Measurements from ENCODE around the gene PTMS.

The PTMS gene

DNA sequence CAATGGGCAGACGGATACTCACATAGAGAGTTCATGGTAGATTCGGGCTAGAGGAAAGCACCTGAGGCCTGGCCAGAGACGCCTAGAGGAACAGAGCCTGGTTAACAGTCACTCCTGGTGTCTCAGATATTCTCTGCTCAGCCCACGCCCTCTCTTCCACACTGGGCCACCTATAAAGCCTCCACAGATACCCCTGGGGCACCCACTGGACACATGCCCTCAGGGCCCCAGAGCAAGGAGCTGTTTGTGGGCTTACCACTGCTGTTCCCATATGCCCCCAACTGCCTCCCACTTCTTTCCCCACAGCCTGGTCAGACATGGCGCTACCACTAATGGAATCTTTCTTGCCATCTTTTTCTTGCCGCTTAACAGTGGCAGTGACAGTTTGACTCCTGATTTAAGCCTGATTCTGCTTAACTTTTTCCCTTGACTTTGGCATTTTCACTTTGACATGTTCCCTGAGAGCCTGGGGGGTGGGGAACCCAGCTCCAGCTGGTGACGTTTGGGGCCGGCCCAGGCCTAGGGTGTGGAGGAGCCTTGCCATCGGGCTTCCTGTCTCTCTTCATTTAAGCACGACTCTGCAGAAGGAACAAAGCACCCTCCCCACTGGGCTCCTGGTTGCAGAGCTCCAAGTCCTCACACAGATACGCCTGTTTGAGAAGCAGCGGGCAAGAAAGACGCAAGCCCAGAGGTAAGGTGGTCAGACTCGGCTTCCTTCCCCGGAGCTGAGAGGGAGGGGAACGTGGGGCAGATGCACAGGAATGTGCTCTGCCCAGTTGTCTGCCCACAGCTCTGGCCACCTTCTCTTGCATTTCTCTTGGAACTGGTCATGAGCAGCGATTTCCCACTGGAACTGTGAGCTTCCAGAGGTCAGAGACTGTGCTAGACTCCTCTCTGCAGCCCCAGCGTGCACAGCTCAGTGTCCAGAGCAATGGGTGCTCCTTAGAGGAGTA lies 23.1 kb downstream of the PTMS start, which contains the start of gene CD4:
Gene CD4, plus strand, starts transcription at position 557 of the 953 bp plus-strand sequence. CDS start 10,611 bp downstream, outside the sequence.
- DNase-seq (ENCODE audit: low read depth in 2 of 2) = no peak

DNA sequence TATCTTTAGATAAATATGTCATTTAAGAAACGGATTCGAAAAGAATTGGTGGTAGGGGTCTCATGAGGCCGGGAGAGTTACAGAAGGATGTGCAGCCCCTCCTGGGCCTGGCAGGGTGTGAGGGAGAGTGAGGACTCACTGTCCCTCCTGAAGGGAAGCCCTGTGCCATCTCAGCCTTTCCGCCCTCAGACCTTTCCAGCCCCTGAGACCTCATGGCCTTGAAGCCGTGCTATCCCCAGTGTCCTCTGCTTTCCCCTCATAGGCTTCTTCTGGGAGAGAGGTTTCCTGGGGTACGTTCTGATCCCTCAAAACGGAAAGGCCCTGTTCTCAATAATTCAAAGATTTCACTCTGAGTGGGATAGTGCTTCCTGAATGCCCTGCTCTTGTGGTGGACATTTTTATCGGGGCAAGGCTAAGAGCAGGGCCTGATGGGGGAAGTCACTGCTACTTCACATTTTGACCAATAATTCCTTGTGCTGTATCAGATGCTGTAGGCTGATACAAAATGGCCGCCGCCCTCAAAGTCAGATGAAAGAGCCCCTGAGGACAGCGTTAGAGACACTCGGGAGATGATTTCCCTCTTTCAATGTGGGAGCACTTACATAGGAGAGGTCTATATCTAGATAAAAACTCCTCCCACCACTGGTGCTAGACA lies 24.5 kb downstream of the PTMS start:
- DNase-seq (ENCODE audit: low read depth in 2 of 2) = no peak

DNA sequence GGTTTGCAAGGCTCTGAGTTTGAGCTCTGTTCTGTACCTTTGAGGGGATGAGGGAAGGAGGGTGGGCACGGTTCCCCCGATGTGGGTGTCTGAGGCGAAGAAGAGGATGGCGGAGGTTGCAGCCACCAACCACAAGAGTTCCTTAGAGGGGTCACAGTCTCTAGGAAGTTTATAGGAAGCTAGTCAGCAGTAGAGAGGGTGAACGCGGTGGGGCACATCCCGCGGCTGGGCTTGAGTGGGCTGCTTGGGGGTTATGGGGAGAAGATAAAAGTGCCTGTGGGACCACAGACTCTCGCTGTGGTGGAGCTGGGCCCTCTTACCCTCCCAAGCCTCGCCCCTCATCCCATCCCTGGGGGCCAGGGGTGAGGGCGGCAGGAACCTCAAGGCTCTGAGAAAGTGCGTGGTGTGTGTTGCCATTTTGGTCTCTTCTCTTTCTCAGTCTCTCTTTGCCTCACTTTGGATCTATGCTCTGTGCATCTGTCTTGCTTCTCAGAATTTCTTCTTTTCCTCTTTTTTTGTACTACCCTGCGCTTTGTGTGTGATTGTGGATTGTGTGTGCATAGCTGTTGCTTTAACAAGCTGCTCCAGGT lies 25.9 kb downstream of the PTMS start:
- DNase-seq (ENCODE audit: low read depth in 2 of 2) = no peak

DNA sequence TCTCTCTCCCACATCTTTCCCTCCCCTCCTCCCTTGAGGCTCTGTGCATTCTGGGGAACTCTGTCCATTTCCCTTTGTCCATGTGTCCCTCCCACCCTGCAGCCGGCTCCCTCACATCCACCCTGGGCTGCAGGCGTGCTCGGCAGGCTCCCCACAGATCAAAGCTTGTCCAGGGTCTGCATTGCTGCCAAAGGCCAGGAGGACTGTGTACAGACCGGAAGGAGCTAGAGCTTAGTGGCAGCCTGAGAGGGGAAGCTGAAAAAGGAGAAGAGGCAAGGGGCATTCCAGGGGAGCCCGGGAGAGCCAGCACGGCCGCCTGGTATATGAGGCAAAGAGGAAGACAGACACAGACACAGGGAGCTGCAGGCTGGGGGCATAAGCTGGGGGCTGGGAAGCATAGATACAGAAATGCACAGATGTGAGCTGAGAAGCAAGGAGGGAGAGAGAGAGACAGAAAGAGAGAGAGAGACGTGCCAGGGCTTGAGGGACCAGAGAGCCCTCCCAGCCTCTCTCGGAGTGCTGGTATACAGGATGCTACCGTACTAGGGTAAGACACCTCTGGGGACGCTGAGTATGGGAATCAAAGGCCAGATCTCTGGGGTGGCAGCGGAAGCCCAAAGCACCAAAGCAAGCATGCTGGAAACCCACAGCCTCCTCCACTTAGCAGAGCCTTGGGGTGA lies 26.5 kb downstream of the PTMS start:
- no peak for DNase-seq (ENCODE audit: low read depth in 2 of 2)

DNA sequence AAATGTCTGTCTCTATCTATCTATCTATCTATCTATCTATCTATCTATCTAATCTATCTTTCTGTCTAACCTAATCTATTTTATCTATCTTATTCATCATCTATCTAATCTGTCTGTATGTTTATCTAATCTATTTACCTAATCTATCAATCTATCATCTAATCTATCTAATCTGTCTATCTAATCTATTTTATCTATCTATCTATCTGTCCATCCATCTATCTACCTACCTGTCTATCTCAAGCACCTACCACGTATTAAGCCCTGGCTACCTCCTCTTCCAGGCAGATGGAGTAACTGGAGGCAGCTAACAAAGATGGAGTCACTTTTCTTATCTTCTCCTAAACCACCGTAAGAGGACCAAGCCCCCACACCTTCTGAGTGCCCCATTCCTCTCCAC lies 28.9 kb downstream of the PTMS start:
- no peak for DNase-seq (ENCODE audit: low read depth in 2 of 2)

DNA sequence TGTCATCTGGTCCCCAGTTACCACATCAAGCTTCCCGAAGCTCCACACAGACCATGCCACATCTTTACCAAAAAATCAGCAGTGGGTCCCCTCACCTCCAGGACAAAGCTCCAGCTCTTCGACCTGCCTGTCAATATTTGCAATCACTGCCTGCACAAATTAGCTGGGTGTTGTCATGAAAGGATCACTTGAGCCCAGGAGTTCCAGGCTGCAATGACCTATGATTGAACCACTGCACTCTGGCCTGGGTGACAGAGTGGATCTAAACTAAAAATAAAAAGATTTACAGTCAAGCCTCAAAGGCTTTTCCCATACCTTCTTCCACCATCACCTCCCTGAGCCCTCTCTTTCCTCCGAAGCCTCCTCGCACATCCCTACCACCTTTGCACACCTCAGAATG lies 30.4 kb downstream of the PTMS start:
- DNase-seq (ENCODE audit: low read depth in 2 of 2) = no peak

DNA sequence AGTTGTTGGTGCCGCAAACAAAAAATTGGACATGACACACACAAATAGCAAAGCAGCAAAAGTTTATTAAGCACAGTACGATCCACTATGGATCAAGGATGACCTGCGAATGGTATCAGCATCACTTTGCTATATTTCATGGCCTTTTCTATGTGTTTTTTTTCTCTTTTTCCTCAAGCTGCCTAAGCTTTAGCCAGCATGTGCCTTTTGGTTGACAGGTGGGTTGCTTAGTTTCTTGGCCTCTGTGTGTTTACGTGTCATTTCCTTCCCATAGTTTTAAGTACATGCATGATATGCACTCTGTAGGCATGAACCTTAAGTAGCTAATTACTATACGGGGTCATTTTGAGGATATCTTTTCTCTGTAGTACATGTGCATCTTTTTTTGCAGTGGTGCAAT lies 33.0 kb downstream of the PTMS start:
- DNase-seq (ENCODE audit: low read depth in 2 of 2) = no peak

DNA sequence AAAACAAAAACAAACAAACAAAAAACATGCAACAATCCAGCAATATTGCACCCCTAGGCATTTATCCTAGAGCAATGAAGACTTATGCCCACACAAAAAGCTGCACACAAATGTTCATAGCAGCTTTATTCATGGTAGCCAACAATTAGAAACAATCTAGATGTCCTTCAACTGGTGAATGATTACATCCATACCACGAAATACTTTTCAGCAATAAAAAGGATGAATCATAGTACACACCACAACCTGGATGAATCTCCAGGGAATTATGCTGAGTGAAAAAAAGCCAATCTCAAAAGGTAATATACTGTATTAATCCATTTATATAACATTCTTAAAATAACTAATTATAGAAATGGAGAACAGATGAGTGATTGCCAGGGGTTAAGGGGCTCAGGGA lies 41.0 kb downstream of the PTMS start:
- no peak for DNase-seq (ENCODE audit: low read depth in 2 of 2)

DNA sequence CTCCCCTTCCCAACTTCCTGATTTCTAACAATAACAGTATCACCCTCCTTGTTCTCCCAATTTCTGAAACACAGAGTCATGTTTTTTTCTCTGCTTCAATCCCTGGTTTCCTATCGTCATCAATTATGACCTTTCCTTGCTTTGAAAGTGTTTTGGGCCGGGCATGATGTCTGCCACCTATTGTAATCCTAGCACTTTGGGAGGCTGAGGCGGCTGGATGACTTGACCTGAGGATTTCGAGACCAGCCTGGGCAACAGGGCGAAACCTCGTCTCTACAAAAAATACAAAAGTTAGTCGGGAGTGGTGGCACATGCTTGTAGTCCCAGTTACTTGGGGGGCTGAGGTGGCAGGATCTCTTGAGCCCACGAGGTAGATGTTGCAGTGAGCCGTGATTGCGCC lies 42.9 kb downstream of the PTMS start:
- no peak for DNase-seq (ENCODE audit: low read depth in 2 of 2)

DNA sequence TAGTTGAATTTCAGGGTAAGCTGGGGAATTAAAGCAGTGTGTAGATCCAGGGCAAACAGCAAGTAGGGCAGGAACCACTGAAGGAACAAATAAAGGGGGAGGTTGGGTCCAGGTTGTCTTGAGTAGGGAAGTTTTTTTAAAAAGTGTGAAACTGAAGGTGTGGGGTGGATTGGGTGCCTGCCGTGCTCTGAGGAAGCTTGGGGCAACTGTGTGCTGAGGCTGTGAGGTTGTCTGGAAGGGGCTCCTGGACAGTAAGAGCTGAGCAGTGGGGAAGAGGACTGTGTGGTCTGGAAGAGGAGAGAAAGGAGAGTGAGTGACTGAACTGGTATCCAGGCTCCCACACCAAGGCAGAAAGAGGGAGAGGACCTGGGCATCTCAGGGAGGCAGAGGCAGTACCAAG lies 44.6 kb downstream of the PTMS start:
- DNase-seq (ENCODE audit: low read depth in 2 of 2) = no peak

DNA sequence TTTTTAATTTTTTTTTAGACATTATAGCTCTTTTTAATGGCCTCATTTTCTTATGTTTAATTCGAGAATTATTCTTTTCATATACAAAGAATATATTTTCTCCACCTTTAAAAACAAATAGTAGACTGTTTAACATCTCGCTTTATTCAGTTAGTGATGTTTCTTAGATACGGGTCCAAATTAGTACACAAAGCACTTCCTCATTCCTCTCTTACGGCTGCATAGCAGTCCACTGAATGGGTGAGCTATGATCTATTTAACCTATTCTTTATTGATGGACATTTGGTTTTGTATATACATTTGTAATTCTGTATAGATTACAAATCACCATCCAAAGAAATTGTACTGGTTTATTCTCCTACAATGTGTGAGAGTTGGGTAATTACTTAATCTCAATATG lies 47.2 kb downstream of the PTMS start:
- DNase-seq (ENCODE audit: low read depth in 2 of 2) = no peak

DNA sequence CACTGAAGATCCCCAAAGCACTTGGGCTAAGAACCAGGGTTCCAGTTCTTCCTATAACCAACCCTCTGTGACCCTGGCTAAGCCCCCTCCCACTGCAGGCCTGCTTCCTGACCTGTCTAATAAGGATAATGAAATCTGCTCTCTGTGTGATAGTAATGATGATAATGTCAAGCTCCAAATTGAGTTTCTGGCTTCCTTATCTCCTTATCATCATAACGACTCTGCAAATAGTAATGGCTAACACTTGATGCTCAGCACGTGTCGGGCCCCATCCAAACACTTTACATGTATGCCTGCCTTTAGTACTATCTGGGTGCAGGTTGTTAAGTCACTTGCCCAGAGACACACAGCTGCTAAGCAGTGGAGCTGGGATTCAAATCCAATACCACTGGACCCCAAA lies 50.4 kb downstream of the PTMS start:
- no peak for DNase-seq (ENCODE audit: low read depth in 2 of 2)

DNA sequence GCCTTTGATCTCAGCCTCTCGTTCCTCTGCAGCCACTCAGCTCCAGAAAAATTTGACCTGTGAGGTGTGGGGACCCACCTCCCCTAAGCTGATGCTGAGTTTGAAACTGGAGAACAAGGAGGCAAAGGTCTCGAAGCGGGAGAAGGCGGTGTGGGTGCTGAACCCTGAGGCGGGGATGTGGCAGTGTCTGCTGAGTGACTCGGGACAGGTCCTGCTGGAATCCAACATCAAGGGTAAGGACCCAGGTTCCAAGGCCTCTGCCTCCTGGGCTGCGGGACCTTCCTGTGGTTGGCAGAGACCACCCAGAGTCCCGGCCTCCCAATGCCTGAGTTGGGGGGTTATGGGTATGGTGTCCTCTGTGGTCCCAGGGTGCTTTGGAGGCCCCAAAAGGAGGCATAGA lies 50.9 kb downstream of the PTMS start:
- no peak for DNase-seq (ENCODE audit: low read depth in 2 of 2)

DNA sequence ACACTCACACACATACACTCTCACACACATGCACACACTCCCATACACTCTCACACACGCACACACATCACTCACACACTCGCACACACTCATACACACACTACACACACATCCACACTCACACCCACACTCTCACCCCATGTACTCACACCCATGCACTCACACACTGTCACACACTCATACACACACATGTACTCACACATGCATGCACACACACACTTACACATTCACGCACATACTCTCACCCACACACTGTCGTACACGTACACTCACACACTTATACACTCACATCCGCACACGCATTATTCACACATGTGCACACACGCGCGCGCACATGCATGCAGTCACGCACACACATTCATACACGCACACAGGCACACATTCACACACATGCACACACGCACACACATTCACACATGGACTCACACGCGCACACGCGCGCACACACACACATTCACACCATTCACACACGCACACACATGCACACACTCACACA lies 51.5 kb downstream of the PTMS start:
- no peak for DNase-seq (ENCODE audit: low read depth in 2 of 2)

DNA sequence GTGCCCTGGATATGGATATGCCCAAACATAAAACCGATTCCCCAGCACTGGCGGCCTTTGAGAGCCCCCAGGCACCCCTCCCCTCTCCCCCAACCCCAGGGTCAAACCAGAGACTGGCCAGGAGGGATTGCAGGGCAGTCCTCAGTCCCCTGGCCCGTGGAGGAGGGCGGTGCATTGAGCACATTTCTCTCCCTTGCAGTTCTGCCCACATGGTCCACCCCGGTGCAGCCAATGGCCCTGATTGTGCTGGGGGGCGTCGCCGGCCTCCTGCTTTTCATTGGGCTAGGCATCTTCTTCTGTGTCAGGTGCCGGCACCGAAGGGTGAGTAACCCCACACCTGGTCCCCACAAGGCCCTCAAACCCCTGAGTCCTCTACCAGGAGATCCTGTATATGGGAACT lies 52.1 kb downstream of the PTMS start:
- DNase-seq (ENCODE audit: low read depth in 2 of 2) = no peak

DNA sequence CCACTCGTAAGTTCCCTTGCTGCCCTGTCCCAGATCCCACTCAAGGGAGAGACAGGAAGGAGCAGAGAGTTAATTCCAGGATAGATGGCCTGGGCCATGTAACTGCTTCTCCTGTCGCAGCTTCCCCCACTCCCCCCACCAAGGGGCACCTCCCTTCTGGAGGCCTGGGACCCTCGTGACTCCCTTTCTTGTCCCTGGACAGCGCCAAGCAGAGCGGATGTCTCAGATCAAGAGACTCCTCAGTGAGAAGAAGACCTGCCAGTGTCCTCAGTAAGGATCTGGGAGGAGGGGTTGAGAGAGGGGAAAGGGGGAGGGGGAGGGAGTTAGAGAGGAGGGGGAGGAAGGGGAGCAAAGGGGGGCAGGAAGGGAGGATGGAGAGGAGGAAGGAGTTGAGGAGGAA lies 52.5 kb downstream of the PTMS start:
- no peak for DNase-seq (ENCODE audit: low read depth in 2 of 2)

DNA sequence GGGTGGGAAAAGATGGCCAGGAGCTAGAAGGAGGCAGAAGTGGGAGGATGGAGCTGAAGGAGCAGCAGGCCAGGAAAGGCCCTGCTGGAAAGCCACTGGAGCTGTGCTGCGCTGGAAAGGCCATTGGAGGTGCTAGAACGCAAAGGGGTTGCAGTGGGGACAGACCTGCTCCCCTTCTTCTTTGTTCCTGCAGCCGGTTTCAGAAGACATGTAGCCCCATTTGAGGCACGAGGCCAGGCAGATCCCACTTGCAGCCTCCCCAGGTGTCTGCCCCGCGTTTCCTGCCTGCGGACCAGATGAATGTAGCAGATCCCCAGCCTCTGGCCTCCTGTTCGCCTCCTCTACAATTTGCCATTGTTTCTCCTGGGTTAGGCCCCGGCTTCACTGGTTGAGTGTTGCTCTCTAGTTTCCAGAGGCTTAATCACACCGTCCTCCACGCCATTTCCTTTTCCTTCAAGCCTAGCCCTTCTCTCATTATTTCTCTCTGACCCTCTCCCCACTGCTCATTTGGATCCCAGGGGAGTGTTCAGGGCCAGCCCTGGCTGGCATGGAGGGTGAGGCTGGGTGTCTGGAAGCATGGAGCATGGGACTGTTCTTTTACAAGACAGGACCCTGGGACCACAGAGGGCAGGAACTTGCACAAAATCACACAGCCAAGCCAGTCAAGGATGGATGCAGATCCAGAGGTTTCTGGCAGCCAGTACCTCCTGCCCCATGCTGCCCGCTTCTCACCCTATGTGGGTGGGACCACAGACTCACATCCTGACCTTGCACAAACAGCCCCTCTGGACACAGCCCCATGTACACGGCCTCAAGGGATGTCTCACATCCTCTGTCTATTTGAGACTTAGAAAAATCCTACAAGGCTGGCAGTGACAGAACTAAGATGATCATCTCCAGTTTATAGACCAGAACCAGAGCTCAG lies 53.2 kb downstream of the PTMS start:
- DNase-seq (ENCODE audit: low read depth in 2 of 2) = no peak

DNA sequence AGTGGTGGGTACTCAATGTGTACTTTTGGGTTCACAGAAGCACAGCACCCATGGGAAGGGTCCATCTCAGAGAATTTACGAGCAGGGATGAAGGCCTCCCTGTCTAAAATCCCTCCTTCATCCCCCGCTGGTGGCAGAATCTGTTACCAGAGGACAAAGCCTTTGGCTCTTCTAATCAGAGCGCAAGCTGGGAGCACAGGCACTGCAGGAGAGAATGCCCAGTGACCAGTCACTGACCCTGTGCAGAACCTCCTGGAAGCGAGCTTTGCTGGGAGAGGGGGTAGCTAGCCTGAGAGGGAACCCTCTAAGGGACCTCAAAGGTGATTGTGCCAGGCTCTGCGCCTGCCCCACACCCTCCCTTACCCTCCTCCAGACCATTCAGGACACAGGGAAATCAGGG lies 54.0 kb downstream of the PTMS start:
- no peak for DNase-seq (ENCODE audit: low read depth in 2 of 2)

All from stimulated activated CD8-positive, alpha-beta memory T cell treated with anti-CD3 and anti-CD28 coated beads, Interleukin-2, amount 100 ng/mL, for 1 hour (primary cell).